K562 (cell line): ENCODE measurements around the gene VDR. TPM values are rescaled to one million over a fixed set of nuclear protein-coding genes. Genes with fewer than 3 reads are reported as not detected.

Experiments
- ATAC-seq: fragments of 200-7000 bp; cut with Tn5 transposase; 3 replicates; pipeline ENCODE4 v1.9.1; 2020; ENCODE audit warnings: moderate library complexity
- BruUV-seq: library from RNA; stranded (reverse); fragments of 400-500 nt; replicated peaks from 2 replicates; lab custom pipeline; 2021; lab: Mats Ljungman, UMichigan
- CTCF ChIA-PET: fragments of 300-600 bp; formaldehyde crosslinking; extraction: SDS; loops from one replicate; lab custom pipeline; 2021; ENCODE audit warnings: low intra/inter-chr PET ratio; lab: Yijun Ruan, JAX
- POLR2A ChIA-PET: fragments of 300-600, 350-650 bp; sonication (Branson Sonifier 250); formaldehyde crosslinking; extraction: SDS; loops from one replicate; lab custom pipeline; 2021; ENCODE audit warnings: antibody characterized with exemption, inconsistent platforms; lab: Yijun Ruan, JAX
- DNase-seq, 4 experiments: peaks; one replicate each; pipeline versions ENCODE4 v3.0.0 to v3.0.0-alpha.2; 2011 to 2018; ENCODE audit warnings: low spot score in 3 of 4, mixed read lengths in 3 of 4; ENCODE audit errors: extremely low read depth in 1 of 4
- FAIRE-seq: peaks from 2 replicates; lab custom pipeline; 2011; peaks lifted over from hg19 to GRCh38; lab: Jason Lieb, UNC
- H2AFZ ChIP-seq: 2 replicates; pipeline ENCODE4 v1.6.0; 2011; ENCODE audit warnings: low read depth, low read length, control low read depth, inconsistent platforms
- H3K27ac ChIP-seq: fragments of 200-600 bp; 3 replicates; pipeline ENCODE4 v1.8.0; 2011; ENCODE audit warnings: low read depth, mild to moderate bottlenecking, control low read depth, inconsistent platforms, low read length, moderate library complexity, mixed read lengths; ENCODE audit errors: extremely low read depth
- H3K27me3 ChIP-seq, 2 experiments: fragments of 300-600 bp in 1 of 2; 2 replicates in 1 of 2; 3 replicates in 1 of 2; pipeline versions ENCODE4 v1.6.0 to v1.8.0; 2011; ENCODE audit warnings: inconsistent platforms in 2 of 2, low read length in 2 of 2, mild to moderate bottlenecking in 1 of 2, mixed read lengths in 1 of 2, moderate library complexity in 1 of 2; ENCODE audit not compliant: control insufficient read depth in 2 of 2, insufficient read depth in 2 of 2
- H3K36me3 ChIP-seq: fragments of 300-600 bp; 3 replicates; pipeline ENCODE4 v1.8.0; 2011; ENCODE audit warnings: mild to moderate bottlenecking, low read length, inconsistent platforms; ENCODE audit not compliant: control insufficient read depth, insufficient read depth
- H3K4me1 ChIP-seq, 2 experiments: fragments of 200-600 bp in 1 of 2; replicated peaks in 1 of 2; 2 replicates in 1 of 2; 3 replicates in 1 of 2; pipeline versions ENCODE4 v1.5.1 to v1.8.0; 2011; ENCODE audit warnings: inconsistent platforms in 2 of 2, low read length in 2 of 2, mild to moderate bottlenecking in 1 of 2, mixed read lengths in 1 of 2, moderate library complexity in 1 of 2; ENCODE audit not compliant: control insufficient read depth in 2 of 2, insufficient read depth in 2 of 2
- H3K4me2 ChIP-seq: 2 replicates; pipeline ENCODE4 v1.6.1; 2011; ENCODE audit warnings: low read length, control low read depth, inconsistent platforms, mixed read lengths; ENCODE audit not compliant: insufficient read depth
- H3K4me3 ChIP-seq: fragments of 200-600 bp; sonication (generic), shearing (Covaris generic); 2 replicates; pipeline ENCODE4 v1.5.1; 2016; ENCODE audit warnings: control low read depth, inconsistent platforms
- H3K79me2 ChIP-seq: fragments of 200-600 bp; 3 replicates; pipeline ENCODE4 v1.8.0; 2011; ENCODE audit warnings: low read length, inconsistent platforms; ENCODE audit not compliant: control insufficient read depth, insufficient read depth
- H3K9ac ChIP-seq, 2 experiments: 2 replicates each; pipeline versions ENCODE4 v1.6.0 to v1.6.1; 2011; ENCODE audit warnings: low read depth in 2 of 2, low read length in 2 of 2, control low read depth in 1 of 2, inconsistent platforms in 1 of 2, mild to moderate bottlenecking in 1 of 2, mixed read lengths in 1 of 2; ENCODE audit not compliant: insufficient read depth in 1 of 2
- H3K9me1 ChIP-seq: one replicate; pipeline ENCODE4 v1.6.0; 2011; ENCODE audit warnings: inconsistent platforms, mild to moderate bottlenecking, low read length, moderate library complexity; ENCODE audit not compliant: control insufficient read depth, insufficient read depth
- H3K9me3 ChIP-seq: replicated peaks from 2 replicates; pipeline ENCODE4 v1.5.1; 2011; ENCODE audit warnings: low read depth, low read length, inconsistent platforms; ENCODE audit not compliant: control insufficient read depth, insufficient read depth
- H4K20me1 ChIP-seq: replicated peaks from 2 replicates; pipeline ENCODE4 v1.6.1; 2011; ENCODE audit warnings: low read length, inconsistent platforms, mixed read lengths; ENCODE audit not compliant: control insufficient read depth, insufficient read depth
- ADNP ChIP-seq: fragments of 200-800 bp; sonication (Bioruptor generic); IDR thresholded peaks from 2 replicates; pipeline ENCODE4 v1.6.1; 2016; ENCODE audit warnings: missing genetic modification characterization, missing compliant biosample characterization
- BCOR ChIP-seq: fragments of 450-650 bp; IDR thresholded peaks from 2 replicates; pipeline ENCODE4 v1.6.1; 2016
- CEBPB ChIP-seq: fragments of 450-650 bp; IDR thresholded peaks from 2 replicates; pipeline ENCODE4 v1.6.1; 2016; ENCODE audit warnings: missing genetic modification characterization, missing compliant biosample characterization
- CEBPG ChIP-seq, 3 experiments: fragments of 200-800 bp in 1 of 3; sonication (Bioruptor generic) in 1 of 3; sonication (generic) in 1 of 3; formaldehyde crosslinking in 1 of 3; IDR thresholded peaks in 2 of 3; conservative IDR thresholded peaks in 1 of 3; 2 replicates each; pipeline versions ENCODE4 v1.6.1 to v1.8.0; 2016 to 2022; ENCODE audit warnings: missing compliant biosample characterization in 2 of 3, missing genetic modification characterization in 2 of 3, mild to moderate bottlenecking in 1 of 3, missing genetic modification reagents in 1 of 3
- ESRRA ChIP-seq: fragments of 450-650 bp; IDR thresholded peaks from 2 replicates; pipeline ENCODE4 v1.6.1; 2014; ENCODE audit warnings: low read depth, mild to moderate bottlenecking, moderate library complexity, borderline replicate concordance
- ESRRB ChIP-seq: fragments of 250-450 bp; sonication (Bioruptor Pico); IDR thresholded peaks from 2 replicates; pipeline ENCODE4 v1.5.0; 2020; ENCODE audit warnings: mild to moderate bottlenecking, moderate library complexity, borderline replicate concordance
- KDM5B ChIP-seq: fragments of 200-600 bp; sonication (generic); IDR thresholded peaks from 2 replicates; pipeline ENCODE4 v1.6.1; 2012; ENCODE audit warnings: low read depth, mild to moderate bottlenecking, moderate library complexity, low read length, control low read depth, inconsistent platforms; ENCODE audit not compliant: insufficient replicate concordance
- NR2C1 ChIP-seq, 2 experiments: fragments of 450-650 bp; IDR thresholded peaks; 2 replicates each; pipeline ENCODE4 v1.6.1; 2017; ENCODE audit warnings: mild to moderate bottlenecking in 2 of 2, antibody characterized with exemption in 1 of 2, inconsistent platforms in 1 of 2, missing compliant biosample characterization in 1 of 2, missing genetic modification characterization in 1 of 2
- RBM25 ChIP-seq: fragments of 200-400 bp; formaldehyde crosslinking; IDR thresholded peaks from 2 replicates; pipeline ENCODE4 v1.6.1; 2018; ENCODE audit warnings: low read length, low read depth, moderate library complexity; ENCODE audit not compliant: severe bottlenecking
- SMARCA5 ChIP-seq: fragments of 450-650 bp; IDR thresholded peaks from 2 replicates; pipeline ENCODE4 v1.6.1; 2016
- XRCC3 ChIP-seq: fragments of 450-650 bp; IDR thresholded peaks from 2 replicates; pipeline ENCODE4 v1.6.1; 2017; ENCODE audit warnings: mild to moderate bottlenecking, moderate library complexity
- ZNF263 ChIP-seq: sonication (generic); formaldehyde crosslinking; IDR thresholded peaks from 2 replicates; pipeline ENCODE4 v1.8.0; 2022; ENCODE audit warnings: mild to moderate bottlenecking, missing genetic modification reagents, borderline replicate concordance
- WGBS: fragments of 100-300 bp; shearing (Covaris generic); methylation state at CpG from one replicate; pipeline ENCODE4 v1.1.6; 2016; ENCODE audit warnings: low coverage, mixed read lengths; ENCODE audit not compliant: insufficient coverage; ENCODE audit errors: missing lambda C conversion rate; 5-methylcytosine and 5-hydroxymethylcytosine counted together
- in situ Hi-C: fragments of 300-500 bp; cut with MboI; formaldehyde crosslinking; loops from 4 replicates; pipeline ENCODE4 v1.15.0; 2018; ENCODE audit warnings: inconsistent platforms, mixed read lengths
- intact Hi-C: fragments of 100-400 bp; cut with micrococcal nuclease; formaldehyde crosslinking; loops from 2 replicates; pipeline ENCODE4 v1.14.2; 2022
- polyA plus RNA-seq, 8 experiments: library from polyadenylated mRNA; depleted of rRNA in 4 of 8; stranded (reverse) in 5 of 8; unstranded in 3 of 8; fragments of >200 nt; fragmentation: Nextera tagmentation in 2 of 8; fragmentation: Illumina TruSeq in 1 of 8; extraction: Ambion mirVana in 2 of 8; extraction: Trizol in 1 of 8; gene quantifications; 2 replicates each; pipeline versions ENCODE4 v1.2.1 to v1.2.3, GENCODE V29; 2011 to 2014; ENCODE audit warnings: inconsistent platforms in 1 of 8, missing spikeins in 1 of 8
- total RNA-seq, 7 experiments: library from RNA; depleted of rRNA in 6 of 7; stranded (reverse); fragments of >200 nt in 6 of 7; fragmentation: Illumina TruSeq in 2 of 7; extraction: Trizol in 2 of 7; gene quantifications; 2 replicates each; pipeline versions ENCODE4 v1.2.1 to v1.2.3, GENCODE V29; 2011 to 2021; ENCODE audit warnings: low replicate concordance in 1 of 7

VDR gene
- total and polyA plus RNA-seq, 9 of the 15 experiments (the other 6 are each of a cell fraction or from before 2014, with no cell fraction given): 0.61 to 4.8 (median 2.0) TPM

DNA sequence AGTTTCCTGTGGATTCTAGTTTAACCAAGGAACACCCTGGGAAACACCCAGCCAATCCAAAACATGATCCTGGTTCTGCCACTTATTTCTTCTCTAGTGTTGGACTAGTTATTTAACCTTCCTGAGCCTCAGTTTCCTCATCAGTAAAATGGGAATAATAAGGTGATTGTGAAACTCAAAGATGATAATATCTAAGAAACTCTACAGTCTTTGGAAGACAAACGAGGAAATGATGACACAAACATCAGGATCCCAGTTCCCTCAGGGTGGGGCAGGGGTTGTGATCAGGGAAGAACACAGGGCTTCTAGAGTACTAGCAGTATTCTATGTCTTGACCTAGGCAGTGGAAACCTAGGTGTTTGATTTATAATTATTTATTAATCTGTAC is 40.5 kb upstream of the VDR start:
- no peak for ATAC-seq
- H3K9ac ChIP-seq: no peak overlapping the region
- WGBS: 0% methylated on average over 1 of the region's 1 CpG
- in situ Hi-C loops: loop anchor here (5.0 kb wide), 1 partner anchor 233 kb away; no protein-coding TSS in a partner anchor
- H3K27ac ChIP-seq: no peak overlapping the region
- H3K4me1 ChIP-seq: peaks cover 0 to 30% of the 10 kb centered on the region in 2 experiments; a peak in 3 of 5 replicates
- H3K79me2 ChIP-seq: no peaks in the 10 kb centered on the region
- no TSS peak for BruUV-seq
- H3K9me3 ChIP-seq: no peaks in the 10 kb centered on the region
- intact Hi-C loops: loop anchor here (5.0 kb wide), 3 partner anchors 38 to 222 kb away; no protein-coding TSS in a partner anchor
- peaks cover 17 to 50% of the 10 kb centered on the region in 2 experiments; a peak in 4 of 5 replicates for H3K27me3 ChIP-seq
- no peak for DNase-seq
- no peak for TF ChIP-seq NR2C1 (IDR thresholded peaks at IDR 0.05)
- no peak for TF ChIP-seq NR2C1 (tag; IDR thresholded peaks at IDR 0.05)
- TF ChIP-seq XRCC3: no peak
- TF ChIP-seq RBM25: peak; percentile 82
- peak; percentile 59; the same call in 1 of the 2 replicates for TF ChIP-seq ESRRA
- no peak for TF ChIP-seq ESRRB (CRISPR knock-in tag)
- TF ChIP-seq KDM5B: no peak
- no peak for TF ChIP-seq ZNF263 (CRISPR knock-in tag)
- peak; percentile 50; the same call in 1 of the 2 replicates for TF ChIP-seq BCOR
- 0 out of 2 replicates have a peak, but pooled peaks have one; percentile 24 for TF ChIP-seq ADNP
- no peak for TF ChIP-seq CEBPG (CRISPR knock-in tag; IDR thresholded peaks at IDR 0.05)
- TF ChIP-seq CEBPG (tag; conservative IDR thresholded peaks at IDR 0.05 in 1 of 2, IDR thresholded peaks at IDR 0.05 in 1 of 2): peak; percentile 44 to 75
- 0 out of 2 replicates have a peak, but pooled peaks have one; percentile 37 for TF ChIP-seq SMARCA5
- peak; percentile 77; the same call in 1 of the 2 replicates for TF ChIP-seq CEBPB (tag)
- FAIRE-seq: peak; percentile 23
- no peaks in the 10 kb centered on the region for H3K9me1 ChIP-seq
- ChIA-PET CTCF (no interaction called here), POLR2A (no interaction called here)
- no peaks in the 10 kb centered on the region for H3K36me3 ChIP-seq
- H3K4me3 ChIP-seq: no peak overlapping the region
- H3K4me2 ChIP-seq: no peak overlapping the region
- no peaks in the 10 kb centered on the region for H4K20me1 ChIP-seq
- no peak overlapping the region for H2AFZ ChIP-seq
